Measurements from ENCODE around the gene ANKS6.

DNA sequence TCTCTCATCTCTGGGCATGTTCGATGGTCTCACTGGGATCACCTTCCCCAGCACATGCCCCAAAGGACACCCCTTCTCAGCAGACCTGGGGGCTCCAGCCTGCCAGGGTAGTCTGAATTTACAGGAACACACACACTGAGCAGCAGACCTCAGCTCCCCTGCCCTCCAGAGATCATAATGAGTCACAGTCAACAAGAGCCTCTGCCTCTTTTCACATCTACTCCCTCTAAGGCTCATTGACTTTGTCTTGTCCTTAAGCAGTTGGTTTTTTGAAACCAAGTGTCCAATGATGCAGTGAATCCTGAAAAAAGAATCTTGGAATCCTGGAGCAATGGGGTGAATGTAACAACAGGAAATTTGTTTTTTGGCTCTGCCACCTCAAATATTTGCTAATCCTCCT lies 108.4 kb downstream of the ANKS6 start:
- no peak for TF ChIP-seq CTCF (IDR thresholded peaks at IDR 0.05; ENCODE audit: low read depth, low read length, poor library complexity, severe bottlenecking)
- TF ChIP-seq EZH2phosphoT487 (IDR thresholded peaks at IDR 0.05; ENCODE audit: borderline replicate concordance, low read length), result no peak
